Activated naive CD4-positive, alpha-beta T cell (primary cell): ENCODE results near the gene ATP5MC3.
"Not testable (repeated sequence)": the region's sequence is repeated elsewhere in the genome, so short reads cannot be mapped to it uniquely, and the experiment has no call there.

Experiments
- DNase-seq, 4 experiments: peaks; one replicate each; lab custom pipeline; 2025; lab: John Stamatoyannopoulos, UW

ATP5MC3 gene

DNA sequence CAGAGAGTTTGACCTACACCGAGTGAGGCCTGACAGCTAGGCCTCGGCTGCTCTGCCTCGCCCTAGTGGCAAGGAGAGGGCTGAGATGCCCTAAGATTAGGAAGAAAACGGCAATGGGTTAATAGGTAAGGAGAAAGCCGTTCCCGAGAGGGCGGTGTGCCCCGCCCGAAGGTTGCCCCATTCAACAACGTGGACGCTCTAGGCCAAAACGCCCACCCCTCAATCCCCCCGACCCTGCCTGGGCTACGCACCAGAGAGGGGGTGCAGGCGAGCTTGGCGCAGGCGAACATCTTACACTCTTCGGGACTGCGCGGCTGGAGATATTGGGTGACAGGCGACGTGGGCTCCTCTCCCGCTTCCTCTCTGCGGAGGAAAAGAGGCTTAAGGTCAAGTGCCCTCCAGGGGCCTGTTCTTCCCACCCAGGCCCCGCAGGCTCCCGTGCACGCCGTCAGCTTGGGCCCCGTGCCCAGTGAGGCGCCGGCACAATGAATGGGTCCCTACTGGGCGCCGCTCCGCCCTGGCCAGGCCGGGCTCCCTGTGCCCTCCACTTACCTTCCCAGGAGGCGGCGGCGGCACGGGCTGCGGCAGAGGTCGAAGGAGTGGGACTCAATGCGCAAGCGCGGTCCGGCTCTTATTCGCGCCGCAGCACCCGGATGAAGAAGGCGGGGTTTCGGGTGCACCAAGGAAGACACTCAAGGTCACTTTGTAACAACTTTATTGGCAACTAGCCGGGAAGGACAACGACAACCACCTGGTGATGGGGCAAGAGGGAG is at the start of gene ATP5MC3:
Gene ATP5MC3, minus strand, starts transcription at position 607 of the 773 bp plus-strand sequence. Its CDS starts 317 bp downstream, at position 290.
- peak; percentile 74 to 86 (median 83) for DNase-seq

DNA sequence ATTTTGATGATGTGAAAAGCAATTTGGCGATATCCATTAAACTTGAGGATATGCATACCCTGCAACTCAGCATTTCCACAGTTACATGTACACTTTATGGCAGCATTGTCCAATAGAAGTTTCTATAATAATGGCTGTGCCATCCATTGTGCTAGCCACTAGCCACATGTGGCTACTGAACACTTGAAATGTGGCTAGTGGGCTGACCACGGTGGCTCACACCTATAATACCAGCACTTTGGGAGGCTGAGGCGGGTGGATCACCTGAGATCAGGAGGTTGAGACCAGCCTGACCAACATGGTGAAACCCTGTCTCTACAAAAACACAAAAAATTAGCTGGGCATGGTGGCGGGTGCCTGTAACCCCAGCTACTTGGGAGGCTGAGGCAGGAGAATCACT is 47.1 kb upstream of the ATP5MC3 start:
- not testable (repeated sequence) for DNase-seq

DNA sequence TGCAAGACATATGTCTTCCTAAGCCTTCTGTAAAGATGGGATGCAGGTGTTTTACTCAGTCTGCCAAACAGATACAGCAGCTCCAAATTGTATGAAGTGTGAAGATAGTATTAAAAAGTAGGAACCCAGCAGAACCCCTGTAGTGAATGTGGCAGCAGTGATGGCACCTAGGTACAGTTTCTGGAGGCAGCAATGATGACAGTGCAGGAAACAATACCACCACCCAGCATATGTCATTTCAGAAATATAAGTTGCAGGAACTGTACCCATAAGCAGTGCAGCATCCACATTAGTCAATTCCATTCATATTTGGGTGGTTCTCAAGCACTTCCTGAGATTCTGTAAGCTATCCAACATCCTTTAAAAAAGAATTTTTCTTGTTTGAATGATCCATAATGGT is 46.7 kb upstream of the ATP5MC3 start:
- no peak for DNase-seq

DNA sequence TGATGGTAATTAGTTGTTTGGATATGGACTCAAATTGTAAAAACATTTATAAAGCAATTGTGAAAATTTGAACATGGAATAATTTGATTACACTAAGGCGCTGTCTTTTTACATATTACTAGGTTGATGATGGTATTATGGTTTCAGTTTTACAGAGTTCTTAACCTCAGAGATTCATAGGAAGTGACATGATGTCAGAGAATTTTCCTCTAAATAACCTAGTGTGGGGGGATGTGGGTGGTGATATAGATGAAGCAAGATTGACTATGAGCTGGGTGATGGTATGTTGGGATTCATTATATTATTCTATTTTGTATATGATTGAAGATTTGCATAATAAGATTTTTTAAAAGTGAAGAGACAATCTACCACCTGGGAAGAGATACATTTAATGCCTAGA is 45.9 kb upstream of the ATP5MC3 start:
- no peak for DNase-seq

DNA sequence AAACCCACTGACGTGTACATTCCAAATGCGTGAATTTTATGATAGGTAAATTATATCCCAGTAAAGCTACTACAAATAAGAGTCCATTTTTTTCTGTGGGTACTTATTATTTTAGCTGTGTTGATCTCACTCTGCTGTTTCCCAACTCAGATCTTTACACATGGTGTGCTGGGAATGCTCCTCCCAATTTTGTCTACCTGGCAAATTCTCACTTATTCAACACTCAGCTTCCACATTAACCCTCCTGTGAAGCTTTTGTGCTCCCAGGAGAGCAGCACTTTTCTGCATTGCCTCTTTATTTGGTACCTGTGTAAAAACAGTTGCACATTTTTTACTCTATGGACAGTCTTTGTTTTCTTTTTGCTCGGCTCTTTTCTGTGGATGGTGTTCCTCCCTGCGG is 38.6 kb upstream of the ATP5MC3 start:
- no peak for DNase-seq

DNA sequence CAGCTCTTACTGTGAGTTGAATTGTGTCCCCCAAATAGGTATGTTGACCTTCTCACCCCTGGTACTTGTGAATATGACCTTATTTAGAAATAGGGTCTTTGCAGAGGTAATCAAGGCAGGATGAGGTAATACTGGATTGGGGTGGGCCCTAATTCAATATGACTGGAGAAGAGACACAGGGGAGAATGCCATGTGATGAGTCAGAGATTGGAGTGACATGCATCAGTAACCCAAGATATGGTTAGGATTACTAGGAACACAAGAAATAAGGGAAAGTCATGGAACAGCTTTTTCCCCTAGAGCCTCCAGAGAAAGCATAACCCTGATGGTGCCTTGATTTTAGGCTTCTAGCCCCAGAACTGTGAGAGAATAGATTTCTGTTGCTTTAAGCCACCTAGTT is 37.0 kb upstream of the ATP5MC3 start:
- no peak for DNase-seq

DNA sequence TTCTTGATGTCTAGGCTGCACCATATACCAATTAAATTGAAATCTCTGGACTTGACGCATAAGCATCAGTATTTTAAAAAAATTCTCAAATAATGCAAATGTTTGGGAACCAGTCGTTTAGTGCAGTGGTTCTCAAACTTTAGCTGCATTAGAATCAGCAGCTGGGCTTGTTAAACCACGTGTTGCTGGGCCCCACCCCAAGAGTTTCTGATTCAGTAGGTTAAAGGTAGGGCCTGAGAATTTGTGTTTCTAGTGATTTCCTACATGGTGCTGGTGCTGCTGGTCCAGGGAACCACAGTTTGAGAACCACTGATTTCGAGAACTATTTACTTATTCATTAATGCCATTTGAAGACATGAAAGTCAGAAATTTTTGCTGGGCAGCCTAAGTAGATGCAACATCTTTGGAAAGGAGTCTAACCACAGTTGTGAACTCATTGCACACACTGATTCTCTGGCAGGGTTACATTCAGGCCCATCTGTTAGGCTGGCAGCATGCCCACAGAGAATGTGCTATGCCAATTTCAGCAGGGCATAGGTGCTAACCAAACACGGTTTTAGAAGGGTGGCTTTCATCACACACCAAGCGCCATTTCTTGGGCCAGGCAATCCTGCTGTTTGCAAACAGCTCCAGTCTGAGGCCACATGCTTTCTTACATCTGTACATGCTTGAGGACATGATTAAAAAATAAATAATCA is 26.4 kb upstream of the ATP5MC3 start:
- DNase-seq = no peak

DNA sequence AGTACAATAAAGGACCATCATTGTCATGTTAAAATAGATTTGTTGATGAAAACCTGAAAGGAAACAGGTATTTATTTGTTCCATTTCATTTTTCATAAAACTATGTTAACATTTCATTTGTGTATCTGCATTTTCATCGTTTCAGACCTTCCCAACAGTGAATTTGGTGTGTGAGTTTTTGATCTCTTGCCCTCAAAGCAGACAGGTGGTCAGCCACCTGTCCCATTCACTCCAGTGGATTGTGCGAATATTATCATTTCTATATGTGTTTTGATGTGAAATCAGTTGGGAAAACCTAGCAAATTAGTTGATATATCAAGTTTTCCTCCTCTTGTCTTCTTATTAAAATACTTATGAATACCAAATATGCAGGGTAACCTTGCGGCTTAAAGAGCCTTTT is 25.4 kb upstream of the ATP5MC3 start:
- DNase-seq = no peak

DNA sequence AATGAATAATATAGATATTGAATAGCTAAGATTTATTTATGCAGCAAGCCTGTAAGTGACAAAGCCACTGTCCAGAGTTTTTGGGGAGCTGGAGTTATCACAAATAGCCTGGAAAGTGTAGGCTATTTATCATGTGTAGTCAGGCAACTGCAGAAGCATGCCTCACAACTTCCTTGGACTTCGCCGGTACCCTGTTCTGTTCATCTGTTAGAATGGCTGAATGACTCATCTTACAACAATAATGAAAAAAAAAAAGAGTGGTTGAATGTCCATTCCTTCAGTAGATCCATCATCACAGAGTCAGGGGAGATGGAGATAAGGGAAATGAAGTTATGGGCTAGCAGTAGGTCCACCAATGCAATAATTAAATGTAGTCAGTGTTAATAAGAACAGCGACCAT is 24.0 kb upstream of the ATP5MC3 start:
- no peak for DNase-seq

DNA sequence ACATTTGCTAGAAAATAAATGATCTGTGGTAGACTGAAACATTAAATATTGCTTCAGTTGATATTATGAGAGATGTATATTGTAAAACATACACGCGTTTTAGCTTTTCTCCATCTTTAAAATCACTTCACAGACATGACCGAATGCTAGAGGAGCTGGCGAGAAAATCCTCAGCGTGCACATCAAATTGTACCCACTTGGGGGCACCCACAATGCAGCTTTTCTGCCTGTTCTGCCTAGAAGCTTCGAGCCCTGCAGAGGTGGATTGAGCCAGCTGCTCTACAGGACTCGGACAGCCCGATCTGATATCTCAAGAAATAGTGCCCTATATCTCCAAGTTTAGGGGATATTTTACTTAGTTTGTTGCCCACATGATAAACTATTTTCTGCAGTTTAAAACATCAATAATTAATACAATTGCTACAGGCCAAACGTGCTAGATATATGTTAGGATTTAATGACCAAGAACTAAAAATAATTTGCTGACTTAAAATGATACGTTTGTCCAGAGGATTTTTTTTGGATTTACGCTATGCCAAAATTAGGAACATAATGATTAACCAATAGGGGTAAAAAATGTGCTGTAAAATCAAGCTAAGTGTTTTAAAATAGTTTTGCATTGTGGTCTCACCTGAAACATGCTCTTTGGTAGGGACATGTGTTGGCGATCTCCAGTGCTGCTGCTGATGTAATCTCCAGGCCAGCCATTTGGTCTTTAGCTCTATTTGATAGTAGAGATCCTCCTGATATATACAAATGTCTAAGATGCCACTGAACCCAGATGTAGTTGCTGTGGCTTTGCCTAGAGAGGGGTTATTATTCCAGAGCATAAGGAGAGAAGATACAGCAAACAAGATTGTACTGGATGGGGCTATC is 22.3 kb upstream of the ATP5MC3 start:
- DNase-seq = peak in 2 of 4 experiments; percentile 10 to 19

DNA sequence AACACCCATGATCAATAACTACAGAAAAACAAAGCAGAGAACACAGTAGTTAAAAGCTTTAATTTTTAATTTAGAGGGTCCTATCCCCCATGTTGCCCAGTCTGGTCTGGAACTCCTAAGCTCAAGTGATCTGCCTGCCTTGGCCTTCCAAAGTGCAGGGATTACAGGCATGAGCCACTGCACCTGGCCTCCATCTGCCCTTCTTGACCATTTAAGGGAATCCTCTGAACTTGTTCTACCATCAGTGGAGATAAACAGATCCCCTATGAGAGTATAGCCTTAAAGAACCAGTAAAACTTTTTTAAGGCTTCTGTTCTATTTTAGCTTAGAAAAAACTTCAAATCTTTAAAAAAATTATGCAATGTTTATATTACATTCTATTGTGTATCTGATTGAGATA is 13.5 kb upstream of the ATP5MC3 start:
- no peak for DNase-seq

DNA sequence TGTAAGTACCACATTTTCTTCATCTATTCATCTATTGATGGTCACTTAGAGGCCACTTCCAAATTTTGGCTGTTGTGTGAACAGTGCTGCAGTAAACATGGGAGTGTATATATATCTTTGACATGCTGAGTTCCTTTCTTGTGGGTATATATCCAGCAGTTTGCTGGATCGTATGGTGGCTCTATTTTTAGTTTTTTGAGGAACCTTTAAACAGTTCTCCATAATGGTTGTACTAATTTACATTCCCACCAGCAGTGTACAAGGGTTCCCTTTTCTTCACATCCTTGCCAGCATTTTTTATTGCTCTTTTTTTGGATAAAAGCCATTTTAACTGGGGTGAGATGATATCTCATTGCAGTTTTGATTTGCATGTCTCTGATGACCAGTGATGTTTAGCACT is 7.3 kb upstream of the ATP5MC3 start:
- no peak for DNase-seq

DNA sequence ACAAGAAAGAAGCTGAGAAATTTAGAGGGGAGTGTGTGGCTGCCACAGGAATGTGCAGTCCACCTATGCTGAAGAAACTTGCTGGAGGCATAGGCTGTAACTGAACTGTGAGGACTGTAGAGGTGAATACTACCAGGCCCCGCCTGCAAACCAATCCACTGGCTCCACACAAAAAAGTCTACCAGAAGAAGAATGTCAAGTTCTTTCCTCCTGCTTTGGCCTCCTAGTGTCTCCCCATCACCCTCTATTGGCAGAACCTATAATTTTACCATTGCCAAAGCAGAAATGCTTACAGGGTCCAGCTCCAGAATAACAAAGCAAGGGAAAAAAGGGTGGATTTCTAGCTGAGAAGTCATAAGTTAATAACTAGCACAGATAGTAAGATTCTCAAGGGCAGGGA is 5.9 kb upstream of the ATP5MC3 start:
- DNase-seq = no peak

DNA sequence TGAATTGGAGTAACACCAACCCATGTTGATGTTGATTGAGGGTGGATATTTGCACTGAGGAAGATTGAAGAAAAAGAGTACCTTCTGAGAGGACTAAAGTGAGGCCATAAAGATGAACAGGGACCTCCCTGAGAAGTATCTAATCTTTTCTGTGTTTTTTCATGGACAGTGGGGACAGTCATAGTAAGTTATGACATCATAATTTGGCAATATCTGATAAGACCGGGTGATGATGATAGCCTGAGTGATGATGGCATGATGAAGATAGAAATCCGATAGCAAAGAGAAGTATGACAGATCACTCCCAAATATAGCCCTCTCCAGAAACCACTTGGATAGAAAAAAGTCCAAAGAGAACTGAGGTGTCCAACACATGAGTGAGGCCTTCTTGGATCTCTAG is 2.2 kb upstream of the ATP5MC3 start:
- no peak for DNase-seq

DNA sequence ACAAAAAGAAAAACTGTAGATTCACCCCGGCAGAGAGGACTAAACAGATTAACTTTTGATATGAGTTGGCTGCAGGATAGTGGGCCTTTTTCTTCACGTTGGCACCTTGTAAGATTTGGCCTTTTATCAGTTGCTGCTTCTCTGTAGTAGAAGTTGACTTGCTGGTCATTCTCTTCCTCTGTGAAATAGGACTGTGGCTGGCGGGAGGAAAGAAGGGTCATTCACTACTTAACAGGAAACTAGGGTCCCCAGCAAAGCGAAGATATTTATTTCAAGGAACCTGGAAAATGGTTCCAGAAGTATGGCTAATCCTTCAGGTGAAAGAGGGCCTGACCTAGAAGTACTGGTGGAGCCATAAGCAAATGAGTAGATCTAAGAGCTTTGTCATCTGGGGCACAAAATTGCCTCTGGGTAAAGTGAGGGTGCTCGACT is 383 bp upstream of the ATP5MC3 start:
- DNase-seq = no peak

DNA sequence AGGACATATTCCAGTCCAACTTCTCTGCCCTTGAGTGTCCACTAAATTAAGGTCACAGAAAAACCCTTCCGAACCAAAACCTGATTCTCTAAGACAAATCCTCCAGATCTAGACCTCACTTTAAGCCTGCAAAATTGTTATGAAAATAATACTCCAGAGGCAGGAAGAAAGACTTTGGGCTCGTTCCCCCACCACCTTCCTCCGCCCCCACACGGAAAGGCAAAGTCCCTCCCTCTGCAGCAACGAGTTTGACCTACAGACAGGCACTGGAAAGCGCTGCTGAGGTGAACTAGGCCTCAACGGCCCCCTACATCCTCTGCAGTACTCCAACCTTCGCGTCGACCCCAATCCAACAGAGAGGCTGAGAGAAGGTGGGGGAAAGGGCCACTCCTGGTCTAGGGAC is 808 bp downstream of the ATP5MC3 start:
- DNase-seq = peak in 2 of 4 experiments; percentile 18 to 24

DNA sequence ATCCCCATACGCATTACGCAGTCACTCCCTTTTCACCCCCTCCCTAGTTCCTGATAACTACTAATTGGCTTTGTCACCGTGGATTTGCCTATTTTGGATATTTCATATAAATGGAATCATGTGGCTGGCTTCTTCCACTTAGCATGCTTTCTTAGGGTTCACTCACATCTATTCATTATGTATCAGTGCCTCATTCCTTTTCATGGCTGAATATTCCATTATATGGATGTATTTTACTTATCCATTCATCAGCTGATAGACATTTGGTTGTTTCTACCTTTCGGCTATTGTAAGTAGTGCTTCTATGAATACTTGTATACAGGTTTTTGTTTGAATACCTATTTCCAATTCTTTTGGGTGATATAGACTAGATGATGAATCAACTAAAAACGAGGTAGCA is 4.9 kb downstream of the ATP5MC3 start:
- no peak for DNase-seq

DNA sequence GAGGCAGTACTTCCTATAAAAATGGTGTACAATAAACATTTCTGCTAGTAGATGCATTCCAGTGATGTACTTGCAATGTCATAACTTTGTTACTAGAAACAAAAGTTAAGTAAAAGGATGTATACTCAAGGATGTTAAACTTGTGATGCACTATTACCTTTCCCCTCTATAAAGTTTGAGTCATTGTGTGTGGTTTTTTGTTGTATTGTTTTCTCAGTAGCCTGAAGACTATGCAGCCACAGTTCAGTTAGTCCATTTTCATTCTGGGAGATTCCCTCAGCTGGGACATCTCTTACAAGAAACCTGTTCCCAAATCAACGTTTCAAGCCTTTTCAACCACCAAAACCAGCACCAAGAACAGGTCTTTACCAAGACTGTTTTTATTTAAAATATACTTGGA is 5.6 kb downstream of the ATP5MC3 start:
- DNase-seq = no peak

DNA sequence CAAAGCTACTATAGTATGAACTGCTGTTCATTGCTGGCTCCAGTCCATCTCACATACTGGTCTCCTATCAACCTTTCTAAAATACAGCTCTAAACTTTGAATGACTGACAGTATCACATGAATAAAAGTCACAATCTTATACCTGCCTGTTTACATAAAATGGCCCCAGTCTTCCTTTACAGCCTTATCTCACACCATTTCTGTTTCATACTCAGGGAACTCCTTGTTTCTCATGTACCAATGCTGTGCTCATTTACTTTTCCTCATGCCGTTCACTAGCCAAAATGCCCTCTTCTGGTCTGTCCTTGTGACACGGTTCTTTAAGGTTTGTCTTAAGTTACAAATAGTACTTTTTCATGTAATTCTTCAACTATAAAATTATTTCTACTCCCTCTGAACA is 6.2 kb downstream of the ATP5MC3 start:
- no peak for DNase-seq

DNA sequence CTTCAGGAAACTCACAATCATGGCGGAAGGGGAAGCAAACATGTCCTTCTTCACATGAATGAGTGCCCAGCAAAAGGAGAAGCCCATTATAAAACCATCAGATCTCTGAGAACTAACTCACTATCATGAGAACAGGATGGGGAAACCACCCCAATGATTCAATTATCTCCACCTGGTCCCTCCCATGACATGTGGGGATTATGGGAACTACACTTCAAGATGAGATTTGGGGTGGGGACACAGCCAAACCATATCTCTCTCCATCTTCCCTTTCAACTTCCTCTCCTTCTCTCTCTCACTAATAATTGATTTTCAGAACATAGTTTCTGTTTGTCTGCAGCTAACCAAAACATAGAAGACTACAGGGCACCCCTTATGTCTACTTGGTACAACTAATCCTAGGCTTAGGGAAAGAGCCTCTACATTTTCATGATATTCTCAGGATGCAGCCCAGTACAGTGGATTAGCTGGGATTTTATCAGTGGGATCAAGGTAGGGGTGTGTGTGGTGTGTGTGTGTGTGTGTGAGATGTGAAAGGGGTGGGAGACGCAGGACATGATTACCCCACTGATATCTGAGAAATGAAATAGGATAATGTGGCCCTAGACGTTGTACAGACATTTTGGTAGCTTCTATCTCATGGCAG is 10.7 kb downstream of the ATP5MC3 start:
- no peak for DNase-seq

DNA sequence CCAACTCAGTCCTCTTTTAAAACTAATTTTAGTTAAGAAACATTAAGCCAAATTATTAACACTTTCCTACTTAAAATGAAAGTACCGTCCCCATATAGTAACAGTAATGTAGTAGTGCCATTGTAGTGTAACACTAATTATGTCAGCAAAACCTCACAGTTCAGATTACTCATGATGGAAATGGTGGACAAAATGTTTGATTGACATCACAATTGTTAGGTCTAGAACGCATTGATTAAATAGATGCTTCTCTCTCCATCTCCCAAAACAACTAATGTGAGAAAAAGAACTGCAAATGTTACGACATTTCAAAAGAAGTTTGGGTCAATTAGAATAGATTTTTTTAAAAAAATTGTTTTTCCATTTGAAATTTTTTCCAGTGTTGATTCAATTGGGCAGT is 12.3 kb downstream of the ATP5MC3 start:
- DNase-seq = no peak

DNA sequence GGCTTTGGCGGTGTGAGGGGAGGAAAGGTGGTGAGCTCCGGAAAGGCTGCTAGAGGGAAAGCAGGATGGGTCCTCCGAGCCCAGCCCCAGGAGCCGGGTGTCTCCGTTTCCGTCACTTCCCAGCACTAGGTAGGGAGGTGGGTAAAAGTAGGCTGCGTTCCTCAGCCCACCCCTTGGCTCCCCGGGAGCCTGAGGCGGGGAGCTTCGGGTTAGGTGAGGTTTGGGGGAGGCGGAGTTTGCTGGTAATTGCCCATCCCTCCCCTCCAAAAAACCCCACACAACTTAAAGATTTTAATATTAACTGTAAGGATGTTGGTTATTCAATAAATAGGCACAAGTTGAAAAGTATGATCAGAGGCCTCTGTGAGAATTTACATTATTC is 13.0 kb downstream of the ATP5MC3 start:
- DNase-seq = no peak
